ENCODE results near the gene OR2F2.

Gene OR2F2, protein sequence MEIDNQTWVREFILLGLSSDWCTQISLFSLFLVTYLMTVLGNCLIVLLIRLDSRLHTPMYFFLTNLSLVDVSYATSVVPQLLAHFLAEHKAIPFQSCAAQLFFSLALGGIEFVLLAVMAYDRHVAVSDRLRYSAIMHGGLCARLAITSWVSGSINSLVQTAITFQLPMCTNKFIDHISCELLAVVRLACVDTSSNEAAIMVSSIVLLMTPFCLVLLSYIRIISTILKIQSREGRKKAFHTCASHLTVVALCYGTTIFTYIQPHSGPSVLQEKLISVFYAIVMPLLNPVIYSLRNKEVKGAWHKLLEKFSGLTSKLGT

DNA sequence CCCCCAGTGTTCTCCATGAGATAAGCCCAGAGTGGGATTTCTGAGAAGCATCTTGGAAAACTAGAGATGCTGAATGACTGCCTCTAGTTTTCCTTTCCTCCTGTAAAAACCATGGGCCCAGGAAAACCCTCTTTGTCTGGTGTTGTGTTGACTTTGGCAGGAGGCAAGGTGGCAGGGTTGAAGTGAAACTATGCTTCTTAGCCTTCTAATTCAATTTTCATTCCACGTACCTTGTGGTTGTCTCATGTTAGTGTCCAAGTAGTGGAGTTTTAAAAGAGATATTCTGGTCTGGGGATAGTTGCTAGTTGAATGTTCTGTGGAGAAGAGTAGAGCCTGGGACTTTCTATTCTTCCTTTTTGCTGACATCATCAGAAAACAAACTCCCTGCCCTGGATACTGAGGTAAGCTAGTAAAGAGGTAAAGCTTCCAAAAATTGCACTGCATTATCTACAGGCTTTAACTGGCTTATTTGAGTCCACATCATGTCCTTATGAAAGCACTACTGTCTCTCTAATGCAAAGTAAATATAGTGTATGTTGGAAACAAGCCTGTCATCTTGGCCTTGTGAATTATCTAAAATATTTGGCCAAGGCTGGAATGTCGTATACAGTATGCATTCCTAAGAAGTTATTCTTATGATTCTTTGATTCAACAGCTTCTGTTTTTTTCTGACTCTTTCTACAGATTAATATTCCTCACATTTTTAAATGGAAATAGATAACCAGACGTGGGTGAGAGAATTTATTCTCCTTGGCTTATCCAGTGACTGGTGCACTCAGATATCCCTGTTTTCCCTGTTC lies at the start of gene OR2F2:
OR2F2 (plus strand) TSS at position 708 of the 800 bp plus-strand sequence; CDS start at position 708, 0 bp downstream.
- DNase-seq (ENCODE audit: low read depth) = no peak

DNA sequence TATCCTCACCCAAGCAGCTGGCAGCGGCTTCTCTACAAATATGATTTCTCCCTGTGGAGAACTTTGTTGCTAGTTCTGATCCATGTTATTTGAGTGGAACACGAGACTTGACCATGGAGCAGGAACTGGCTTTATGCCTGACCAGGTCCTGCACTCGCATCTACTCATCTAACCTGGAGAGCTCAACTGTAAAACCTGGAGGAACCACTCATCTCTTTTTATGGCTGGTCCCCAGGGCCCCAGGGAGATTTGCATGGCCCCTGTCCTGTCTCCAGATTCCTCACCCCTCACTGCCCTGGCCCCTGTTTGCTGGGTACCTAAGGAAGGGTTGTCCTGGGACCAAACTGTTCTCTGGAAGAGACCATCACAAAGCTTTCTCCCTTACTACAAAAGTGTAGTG lies 49.1 kb upstream of the OR2F2 start:
- DNase-seq (ENCODE audit: low read depth) = no peak

DNA sequence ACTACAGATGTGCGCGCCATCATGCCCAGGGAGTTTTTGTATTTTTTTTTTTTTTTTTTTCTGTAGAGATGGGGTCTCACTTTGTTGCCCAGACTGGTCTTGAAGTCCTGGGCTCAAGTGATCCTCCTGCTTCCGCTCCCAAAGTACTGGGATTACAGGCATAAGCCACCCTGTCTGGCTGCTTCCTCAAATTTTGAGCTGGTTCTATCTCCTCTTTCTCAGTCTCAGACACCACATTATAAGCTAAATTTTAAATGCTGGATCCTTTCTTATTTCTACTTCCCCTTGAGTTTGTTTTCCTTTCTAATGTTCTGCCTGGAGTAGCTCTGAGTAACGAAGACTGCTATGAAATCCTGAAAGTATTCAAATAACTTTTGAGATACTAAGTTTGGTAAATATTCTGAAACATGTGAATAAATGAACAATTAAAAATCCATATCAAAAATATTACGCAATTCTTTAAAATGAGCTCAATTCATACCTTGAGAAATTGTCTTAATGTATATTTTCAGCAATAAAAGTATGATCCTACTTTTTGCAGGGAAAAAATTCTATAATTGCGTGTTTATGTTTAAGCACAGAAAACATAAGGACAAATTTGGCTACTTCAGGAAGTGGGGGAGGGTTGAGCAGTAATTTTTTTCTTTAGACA lies 48.1 kb upstream of the OR2F2 start:
- DNase-seq (ENCODE audit: low read depth) = no peak

DNA sequence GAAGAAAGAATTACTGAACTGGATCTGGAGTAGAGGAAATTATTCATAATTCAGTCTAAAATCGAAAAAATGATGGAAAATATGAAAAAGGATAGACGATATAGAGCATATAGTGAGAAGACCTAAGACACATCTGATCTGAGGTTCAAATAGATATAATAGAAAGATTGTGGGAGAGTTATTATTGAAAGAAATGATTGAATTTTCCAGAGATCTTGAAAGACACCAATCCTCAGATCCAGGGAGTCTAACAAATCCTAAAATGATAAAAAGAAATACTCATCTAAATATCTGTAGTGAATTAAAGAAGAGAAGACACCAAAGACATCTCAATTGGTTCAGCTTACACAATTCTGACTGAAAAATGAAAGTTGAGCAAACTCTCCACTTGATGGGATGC lies 46.0 kb upstream of the OR2F2 start:
- no peak for DNase-seq (ENCODE audit: low read depth)

DNA sequence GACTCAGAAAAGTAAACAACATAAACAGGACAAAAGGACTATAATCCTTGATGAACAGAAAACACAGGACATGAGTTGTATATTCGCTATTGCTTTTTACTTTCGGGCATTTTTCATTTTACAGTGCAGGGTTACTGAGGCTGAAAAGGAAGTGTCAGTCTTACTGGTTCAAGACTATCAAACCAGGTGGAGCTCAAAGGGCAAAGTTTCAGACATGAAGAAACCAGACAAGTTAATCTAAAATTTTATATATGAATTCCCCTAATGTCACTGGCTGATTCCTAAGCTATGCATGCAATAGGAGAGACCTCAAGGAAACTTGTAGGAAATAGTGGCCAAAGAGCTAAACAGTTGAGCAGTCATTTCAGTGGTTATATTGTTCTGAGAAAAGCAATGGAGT lies 44.5 kb upstream of the OR2F2 start:
- DNase-seq (ENCODE audit: low read depth) = no peak

DNA sequence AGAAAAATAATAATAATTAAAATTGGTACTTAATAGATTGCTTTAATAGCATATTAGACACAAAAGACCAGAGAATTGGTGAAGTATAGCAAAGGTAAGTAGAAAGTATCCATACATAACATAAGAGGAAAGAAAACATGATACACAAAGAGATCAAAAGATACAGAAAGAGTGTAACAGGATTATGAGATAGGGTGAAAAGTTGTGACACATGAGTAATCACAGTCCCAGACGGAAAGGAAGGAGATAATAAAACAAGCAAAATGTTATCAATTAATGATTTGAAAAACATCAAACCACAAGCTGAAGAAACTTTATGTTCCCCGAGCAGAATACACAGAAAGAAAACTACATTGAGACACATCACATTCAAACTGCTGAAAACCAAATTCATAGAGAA lies 43.6 kb upstream of the OR2F2 start:
- no peak for DNase-seq (ENCODE audit: low read depth)

DNA sequence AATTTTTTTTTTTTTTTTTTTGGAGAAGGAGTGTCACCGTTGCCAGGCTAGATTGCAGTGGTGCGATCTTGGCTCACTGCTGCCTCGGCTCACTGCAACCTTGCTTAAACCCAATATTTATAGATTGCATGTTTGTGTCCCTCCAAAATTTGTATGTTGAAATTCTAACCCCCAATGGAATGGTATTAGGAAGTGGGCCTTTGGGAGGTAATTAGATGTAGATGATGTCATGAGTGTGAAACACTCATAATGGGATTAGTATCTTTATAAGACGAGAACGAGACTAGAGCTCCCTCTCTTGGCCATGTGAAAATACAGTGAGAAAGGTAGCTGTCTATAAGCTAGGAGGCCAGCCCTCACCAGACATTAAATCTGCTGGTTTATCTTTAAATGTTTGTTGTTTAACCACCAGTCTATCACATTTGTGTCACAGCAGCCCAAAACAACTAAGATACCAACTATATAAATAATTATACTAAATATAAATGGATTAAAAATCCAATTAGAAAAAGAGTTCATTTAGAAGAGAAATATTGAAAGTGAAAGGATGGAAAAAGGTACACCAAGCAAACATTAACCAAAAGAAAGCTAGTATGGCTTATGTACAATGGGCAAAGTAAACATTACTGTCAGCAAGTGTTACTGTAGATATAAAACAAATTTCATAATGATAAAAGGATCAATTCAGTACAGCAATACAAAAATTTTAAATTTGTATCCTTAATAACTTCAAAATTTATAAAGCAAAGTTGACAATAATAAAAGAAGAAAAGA lies 42.3 kb upstream of the OR2F2 start:
- DNase-seq (ENCODE audit: low read depth) = no peak

DNA sequence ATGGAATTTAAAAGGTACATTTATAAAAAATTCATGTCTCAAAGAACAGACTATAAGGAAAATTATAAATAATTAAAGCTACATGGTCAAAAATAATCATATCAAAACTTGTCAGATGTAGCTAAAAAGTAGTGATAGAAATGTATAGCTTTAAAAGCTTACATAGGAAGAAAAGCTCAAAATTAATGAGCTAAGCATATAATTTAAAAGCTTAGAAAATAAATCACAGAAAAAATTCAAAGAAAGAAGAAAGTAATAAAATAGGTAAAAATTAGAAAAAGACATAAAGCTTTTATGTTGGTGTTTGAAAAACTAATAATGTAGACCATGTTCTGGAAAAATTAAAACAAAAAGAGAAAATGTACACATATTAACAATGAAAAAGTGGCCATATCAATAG lies 38.4 kb upstream of the OR2F2 start:
- DNase-seq (ENCODE audit: low read depth) = no peak

DNA sequence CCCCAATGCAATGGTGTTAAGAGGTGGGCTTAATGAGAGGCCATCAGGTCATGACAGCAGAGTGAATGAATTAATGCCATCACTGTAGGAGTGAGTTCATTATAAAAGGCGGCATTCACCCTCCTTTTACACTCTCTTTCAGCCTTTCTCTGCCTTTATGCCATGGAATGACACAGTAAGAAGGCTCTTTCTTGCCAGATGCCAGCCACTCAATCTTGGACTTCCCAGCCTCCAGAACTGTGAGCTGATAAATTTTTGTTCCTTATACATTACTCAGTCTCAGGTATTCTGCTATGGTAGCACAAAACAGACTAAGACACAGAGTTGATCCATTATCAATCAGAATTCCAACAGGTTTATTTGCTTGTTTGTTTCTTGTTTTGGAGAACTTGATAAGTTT lies 36.2 kb upstream of the OR2F2 start:
- no peak for DNase-seq (ENCODE audit: low read depth)

DNA sequence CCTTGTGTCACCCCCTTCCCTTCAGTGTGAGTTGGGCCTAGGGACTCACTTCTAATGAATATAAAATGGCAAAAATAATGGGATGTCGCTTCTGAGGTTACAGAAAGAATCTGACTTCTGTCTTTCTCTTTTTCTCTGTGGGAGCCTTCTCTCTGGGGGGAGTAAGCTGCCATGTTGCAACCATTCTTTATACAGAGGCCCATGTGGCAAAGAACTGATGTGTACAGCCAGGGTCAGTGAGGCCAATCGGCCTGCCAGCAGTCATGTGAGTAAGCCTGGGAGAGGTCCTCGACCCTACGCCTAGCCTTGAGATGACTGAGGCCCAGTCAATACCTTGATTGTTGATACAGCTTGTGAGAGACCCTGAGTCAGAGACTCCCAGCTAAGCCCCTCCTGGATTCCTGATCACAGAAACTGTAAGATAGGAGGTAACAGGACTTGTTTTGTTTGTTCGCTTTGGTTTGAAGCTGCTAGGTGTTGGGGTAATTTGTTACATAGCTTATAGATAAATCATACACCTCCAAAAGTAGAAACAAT lies 34.7 kb upstream of the OR2F2 start:
- no peak for DNase-seq (ENCODE audit: low read depth)

DNA sequence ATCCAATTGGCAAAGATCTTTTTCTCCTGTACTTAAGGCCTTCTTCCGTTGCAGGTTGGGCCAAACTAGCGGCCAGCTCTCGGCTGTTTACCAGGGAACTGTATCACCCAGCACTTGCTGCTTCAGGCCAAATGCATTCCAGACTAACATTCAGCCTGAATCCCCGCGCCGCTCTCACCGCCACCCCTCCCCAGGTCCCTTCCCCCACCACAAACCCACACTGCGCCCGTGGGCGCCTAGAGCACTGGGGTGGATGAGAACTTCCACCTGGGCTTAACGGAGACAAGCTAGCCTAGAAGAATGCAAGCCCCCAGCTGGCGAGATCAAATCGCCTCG lies 33.7 kb upstream of the OR2F2 start:
- DNase-seq (ENCODE audit: low read depth) = no peak

DNA sequence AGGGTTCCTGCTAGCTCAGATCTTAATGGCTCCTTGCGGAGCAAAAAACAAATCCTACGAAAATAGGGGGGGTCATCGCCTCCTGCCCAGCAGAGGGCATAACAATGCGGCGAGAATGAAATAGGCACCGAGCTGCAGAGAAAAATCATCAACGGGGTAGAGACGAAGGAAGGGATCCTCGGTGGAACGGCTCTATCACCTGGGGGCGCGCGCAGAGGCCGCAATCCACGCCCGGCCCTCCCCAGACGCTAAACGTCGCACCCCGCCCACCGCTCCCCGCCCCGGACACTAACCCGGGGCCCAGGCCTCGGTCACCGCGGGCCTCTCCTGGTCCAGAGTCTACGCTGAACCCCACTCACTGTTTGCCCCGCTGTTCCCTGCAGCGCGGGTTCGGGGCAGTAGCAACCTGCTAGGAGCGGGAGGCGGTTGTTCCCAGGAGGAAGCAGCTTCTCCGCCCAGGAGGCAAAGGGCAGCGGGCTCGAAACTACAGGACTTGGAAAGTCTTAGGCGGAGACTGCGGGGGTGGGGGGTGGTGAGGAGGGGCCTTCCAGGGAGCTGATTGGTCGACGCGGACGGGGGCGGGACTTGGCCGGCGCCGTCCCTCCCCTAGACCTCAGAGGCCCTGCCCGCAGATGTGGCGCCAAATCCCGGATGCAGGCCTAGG lies 33.2 kb upstream of the OR2F2 start, which contains the start of gene TCAF1:
TCAF1 (minus strand) TSS at position 509 of the 664 bp plus-strand sequence. CDS start 25,568 bp downstream, outside the sequence.
- DNase-seq (ENCODE audit: low read depth) = peak; percentile 80

DNA sequence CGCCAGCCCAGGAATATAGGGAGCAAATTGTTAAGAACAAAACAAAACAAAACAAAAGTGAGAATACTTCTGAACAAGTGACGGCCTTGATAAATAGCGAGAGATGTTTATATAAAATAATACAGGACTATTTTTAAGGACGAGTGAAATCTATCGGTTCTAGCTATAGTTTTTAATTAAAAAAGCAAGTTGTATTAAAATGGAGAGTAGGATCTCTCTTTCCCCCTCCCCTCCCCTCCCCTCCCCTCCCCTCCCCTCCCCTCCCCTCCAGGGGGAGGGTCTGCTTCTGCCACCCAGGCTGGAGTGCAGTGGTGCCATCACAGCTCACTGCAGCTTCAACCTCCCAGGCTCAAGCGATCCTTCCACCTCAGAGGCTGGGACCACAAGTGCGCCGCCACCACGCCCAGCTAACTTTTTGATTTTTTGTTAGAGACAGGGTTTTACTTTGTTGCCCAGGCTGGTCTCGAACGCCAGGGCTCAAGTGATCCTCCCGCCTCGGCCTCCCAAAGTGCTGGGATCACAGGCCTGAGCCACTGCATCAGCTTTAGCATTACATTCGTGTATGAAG lies 32.6 kb upstream of the OR2F2 start:
- DNase-seq (ENCODE audit: low read depth) = no peak

DNA sequence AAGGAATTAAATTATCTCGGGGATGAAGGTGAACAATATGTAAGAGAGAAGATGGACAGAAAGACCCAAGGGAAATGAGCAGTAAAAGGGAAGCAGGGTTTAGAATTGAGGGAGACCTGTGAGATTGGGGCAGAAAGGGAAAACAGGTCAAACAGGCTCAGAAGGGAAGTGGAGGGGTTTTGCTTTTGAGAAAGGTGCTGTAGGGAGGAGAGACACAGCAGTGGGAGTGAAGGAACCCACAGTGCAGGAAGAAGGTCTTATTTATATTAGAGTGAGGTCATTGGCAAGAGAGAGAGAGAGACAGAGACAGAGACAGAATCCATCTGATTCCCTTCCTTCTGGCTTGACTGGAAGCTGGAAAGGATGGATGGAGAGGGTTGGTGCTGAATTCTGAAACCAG lies 29.5 kb upstream of the OR2F2 start:
- DNase-seq (ENCODE audit: low read depth) = no peak

DNA sequence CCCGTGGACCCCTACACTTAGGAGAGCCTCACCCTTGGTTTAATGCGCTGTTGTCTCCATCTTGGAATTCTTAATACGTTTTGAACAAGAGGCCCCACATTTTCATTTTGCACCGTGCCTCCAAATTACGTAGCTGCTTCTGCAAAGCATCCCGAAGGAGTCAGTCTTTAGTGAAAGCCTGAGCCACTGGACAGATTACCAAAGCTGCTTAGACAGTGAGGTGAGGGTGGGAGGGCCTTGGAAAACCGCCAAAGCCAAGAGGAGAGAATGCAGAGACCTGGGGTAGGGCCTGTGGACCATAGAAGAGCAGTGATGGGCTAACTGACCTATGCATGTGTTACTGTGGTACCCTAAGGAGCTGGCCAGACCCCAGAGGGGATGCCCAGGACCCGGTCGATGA lies 28.9 kb upstream of the OR2F2 start:
- no peak for DNase-seq (ENCODE audit: low read depth)

DNA sequence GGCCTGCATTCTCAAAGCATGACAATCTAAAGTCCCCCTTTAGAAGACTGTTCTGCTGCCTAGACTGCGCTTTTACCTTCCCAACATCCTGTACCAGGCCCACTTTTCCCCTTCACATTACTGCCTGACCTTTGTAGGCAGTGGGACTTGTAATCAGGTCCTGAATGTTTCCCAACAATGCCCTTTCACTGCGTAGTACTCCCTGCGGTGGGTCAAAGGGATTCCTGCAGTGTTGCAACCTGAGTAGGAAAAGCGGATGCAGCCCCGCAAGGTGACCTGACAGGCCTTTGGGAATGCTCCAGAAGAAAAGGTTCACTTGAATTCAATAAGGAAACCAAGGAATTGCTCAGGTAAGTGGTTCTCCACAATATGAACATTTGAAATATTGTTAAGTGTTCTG lies 28.1 kb upstream of the OR2F2 start:
- DNase-seq (ENCODE audit: low read depth) = no peak

DNA sequence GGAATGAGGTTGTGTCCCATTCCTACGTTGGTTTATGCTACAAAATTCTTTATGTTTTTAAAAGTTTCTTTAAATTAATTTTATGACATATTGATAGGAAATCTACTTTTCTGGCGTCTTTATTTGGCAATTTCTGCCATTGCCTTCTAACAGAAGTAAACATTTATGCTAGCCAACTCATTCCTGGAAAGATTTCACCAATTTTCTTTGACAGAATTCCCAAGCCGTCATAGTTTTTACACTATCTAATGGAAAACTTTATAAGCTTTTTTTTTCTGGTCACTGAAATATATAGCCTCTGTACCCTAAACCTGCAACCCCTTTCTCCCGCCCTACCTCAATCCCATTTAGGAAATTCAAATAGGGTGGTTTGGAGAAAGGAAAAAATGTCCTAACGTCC lies 26.9 kb upstream of the OR2F2 start:
- no peak for DNase-seq (ENCODE audit: low read depth)

DNA sequence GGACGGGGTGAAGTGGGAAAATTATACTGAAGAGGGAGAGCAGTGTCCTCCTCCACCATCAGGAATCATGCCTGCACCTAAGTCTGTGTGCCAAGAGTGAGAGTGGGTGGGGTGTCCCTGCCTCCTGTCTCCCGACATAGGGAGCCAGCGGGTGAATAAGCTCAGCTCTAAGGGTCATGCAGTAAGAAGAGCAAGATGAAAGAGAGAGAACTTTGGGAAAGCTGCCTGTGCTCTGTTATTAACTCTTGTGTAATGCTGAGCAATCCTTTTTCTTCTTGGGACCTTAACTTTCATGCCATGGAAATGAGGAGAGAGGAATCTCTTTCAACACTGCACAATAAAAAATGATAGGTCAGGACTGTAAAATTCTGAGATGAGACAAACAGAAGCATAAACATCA lies 25.2 kb upstream of the OR2F2 start:
- no peak for DNase-seq (ENCODE audit: low read depth)

DNA sequence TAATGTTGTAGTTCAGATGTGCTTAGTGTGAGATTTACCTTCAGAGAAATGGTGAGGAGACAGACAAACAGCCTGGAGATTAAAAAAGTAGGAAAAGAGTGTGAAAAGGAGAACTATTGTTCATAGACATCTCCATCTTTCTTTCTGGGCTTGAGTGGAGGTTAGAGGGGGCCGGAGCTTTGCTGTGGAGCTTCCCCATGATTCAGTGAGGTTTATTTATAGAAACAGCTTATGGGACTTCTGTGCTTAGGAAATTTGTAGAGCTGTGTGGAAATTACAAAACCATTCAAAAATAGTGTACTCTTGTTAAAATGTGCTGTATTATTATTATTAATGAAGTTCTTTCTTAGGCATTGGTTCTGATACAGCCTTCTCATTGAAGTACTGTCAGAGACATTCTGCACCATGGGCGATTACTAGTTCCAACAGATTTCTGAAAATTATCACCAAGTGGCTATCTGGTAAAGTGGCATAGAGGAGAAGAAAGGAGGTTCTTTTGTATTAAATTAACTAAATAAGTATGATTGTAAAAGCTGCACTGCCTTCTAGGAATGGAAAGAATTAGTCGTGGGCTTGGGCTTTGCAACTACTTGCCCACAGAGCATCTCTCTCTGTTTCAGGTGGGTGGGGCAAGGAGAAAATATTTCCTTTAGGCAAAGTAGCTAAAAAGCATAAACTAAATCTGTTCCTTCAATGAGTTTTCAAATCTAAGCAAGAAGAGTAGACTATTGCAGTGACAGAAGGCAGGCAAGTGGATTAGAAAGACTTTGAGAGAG lies 24.4 kb upstream of the OR2F2 start:
- no peak for DNase-seq (ENCODE audit: low read depth)

DNA sequence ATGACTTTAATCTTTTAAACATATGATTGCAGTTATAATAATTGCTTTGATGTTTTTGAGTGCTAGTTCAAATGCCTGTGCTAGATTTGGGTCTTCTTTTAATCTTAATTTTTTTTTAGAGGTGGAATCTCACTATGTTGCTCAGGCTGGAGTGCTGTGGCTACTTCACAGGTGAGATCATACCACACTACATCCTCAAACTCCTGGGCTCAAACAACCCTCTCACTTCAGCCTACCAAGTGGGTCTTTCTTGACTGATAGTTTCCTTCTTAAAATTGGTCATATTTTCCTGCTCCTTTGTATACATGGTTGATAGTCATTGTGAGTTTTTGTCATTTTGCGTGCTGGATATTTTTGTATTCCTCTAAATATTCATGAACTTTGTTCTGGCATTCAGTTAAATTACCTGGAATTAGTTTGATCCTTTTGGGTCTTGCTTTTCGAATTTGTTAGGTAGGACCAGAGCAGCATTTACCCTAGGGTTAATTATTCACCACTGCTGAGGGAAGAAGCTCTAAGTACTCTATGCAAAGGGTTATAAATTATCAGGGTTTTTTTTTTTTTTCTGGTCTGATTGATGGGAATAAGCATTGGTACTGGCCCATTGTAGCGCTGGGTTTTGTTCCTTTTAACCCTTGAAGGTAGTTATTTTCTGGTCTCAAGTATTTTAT lies 21.0 kb upstream of the OR2F2 start:
- no peak for DNase-seq (ENCODE audit: low read depth)

Measured in stimulated activated CD8-positive, alpha-beta memory T cell treated with anti-CD3 and anti-CD28 coated beads, Interleukin-12 subunit alpha, Interleukin-12 subunit beta, amount 100 ng/mL, for 4 hours (primary cell).